Nephron (organoid): Measurements from ENCODE around the gene PRKAR2B.

ENCODE experiments used
- H3K27ac Mint-ChIP-seq, 3 experiments: 2 replicates each; pipeline ENCODE4 v1.8.0; 2020; ENCODE audit warnings: mixed read lengths in 3 of 3, mild to moderate bottlenecking in 2 of 3, moderate library complexity in 1 of 3
- H3K27me3 Mint-ChIP-seq: 2 replicates; pipeline ENCODE4 v1.8.0; 2021; ENCODE audit warnings: low read depth, mild to moderate bottlenecking, moderate library complexity, mixed read lengths
- H3K36me3 Mint-ChIP-seq: 2 replicates; pipeline ENCODE4 v1.8.0; 2020; ENCODE audit warnings: low read depth, mixed read lengths
- H3K4me1 Mint-ChIP-seq: 2 replicates; pipeline ENCODE4 v1.8.0; 2020; ENCODE audit warnings: mixed read lengths
- H3K4me3 Mint-ChIP-seq, 3 experiments: 2 replicates each; pipeline ENCODE4 v1.8.0; 2020; ENCODE audit warnings: mild to moderate bottlenecking in 3 of 3, mixed read lengths in 3 of 3, moderate library complexity in 2 of 3
- H3K9me3 Mint-ChIP-seq: 2 replicates; pipeline ENCODE4 v1.8.0; 2020; ENCODE audit warnings: mixed read lengths
- TF ChIP-seq, protein P1 (sequence below), 3 experiments: fragments of 200-600 bp; sonication (generic); IDR thresholded peaks; one replicate each; pipeline ENCODE4 v1.5.0; 2021; ENCODE audit warnings: antibody characterized with exemption in 3 of 3; ENCODE audit not compliant: unreplicated experiment in 3 of 3

The PRKAR2B gene

DNA sequence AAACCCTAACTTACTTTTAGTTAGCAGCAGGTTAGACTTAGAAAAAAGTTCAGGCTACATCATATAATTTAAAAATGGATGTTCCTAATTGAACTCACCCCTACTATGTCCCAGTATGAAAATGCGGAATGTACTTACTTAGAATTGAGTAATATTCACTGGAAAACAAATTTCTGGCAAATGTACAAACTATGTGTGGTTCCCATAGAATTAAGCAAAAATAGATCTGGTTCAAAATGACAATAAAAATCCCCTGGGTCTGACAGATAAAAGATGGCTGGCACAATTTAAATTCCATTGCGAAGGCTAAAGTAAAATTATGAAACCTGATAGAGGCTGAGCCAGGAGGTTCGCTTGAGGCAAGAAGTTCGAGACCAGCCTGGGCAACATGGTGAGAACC lies 42.4 kb upstream of the PRKAR2B start:
- H3K27ac Mint-ChIP-seq, result no peak overlapping the region
- H3K9me3 Mint-ChIP-seq, result no peaks in the 10 kb centered on the region
- TF ChIP-seq, protein P1, sequence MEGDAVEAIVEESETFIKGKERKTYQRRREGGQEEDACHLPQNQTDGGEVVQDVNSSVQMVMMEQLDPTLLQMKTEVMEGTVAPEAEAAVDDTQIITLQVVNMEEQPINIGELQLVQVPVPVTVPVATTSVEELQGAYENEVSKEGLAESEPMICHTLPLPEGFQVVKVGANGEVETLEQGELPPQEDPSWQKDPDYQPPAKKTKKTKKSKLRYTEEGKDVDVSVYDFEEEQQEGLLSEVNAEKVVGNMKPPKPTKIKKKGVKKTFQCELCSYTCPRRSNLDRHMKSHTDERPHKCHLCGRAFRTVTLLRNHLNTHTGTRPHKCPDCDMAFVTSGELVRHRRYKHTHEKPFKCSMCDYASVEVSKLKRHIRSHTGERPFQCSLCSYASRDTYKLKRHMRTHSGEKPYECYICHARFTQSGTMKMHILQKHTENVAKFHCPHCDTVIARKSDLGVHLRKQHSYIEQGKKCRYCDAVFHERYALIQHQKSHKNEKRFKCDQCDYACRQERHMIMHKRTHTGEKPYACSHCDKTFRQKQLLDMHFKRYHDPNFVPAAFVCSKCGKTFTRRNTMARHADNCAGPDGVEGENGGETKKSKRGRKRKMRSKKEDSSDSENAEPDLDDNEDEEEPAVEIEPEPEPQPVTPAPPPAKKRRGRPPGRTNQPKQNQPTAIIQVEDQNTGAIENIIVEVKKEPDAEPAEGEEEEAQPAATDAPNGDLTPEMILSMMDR (IDR thresholded peaks at IDR 0.05; ENCODE audit: unreplicated experiment in 3 of 3), result no peak
- H3K4me1 Mint-ChIP-seq, result peaks cover 4% of the 10 kb centered on the region
- no peaks in the 10 kb centered on the region for H3K36me3 Mint-ChIP-seq
- H3K4me3 Mint-ChIP-seq, result no peak overlapping the region
- H3K27me3 Mint-ChIP-seq, result no peaks in the 10 kb centered on the region

DNA sequence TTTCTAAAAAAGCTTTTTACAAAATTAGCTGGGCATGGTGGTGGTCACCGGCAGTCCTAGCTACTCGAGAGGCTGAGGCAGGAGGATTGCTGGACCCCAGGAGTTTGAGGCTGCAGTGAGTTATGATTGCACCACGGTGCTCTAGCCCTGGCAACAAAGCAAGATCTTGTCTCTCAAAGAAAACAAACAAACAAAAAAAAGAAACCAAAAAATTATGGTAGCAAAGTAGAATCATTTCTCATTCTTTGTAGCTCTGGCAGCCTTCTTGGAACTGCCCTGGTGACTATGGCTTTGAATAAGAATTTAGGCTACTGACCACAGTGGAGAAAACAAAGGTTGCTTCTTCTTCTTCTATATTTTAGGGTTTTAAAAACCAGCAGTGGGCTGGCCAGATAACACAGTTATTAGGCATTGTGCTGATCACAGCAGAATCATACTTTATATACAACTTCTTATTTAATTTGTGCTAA lies 41.9 kb upstream of the PRKAR2B start:
- Mint-ChIP-seq H3K27me3 (no peaks in the 10 kb centered on the region), H3K27ac (no peak overlapping the region), H3K4me3 (no peak overlapping the region), H3K9me3 (no peaks in the 10 kb centered on the region), H3K36me3 (no peaks in the 10 kb centered on the region), H3K4me1 (peaks cover 4% of the 10 kb centered on the region)
- TF ChIP-seq, protein P1 (IDR thresholded peaks at IDR 0.05; ENCODE audit: unreplicated experiment in 3 of 3), result no peak

DNA sequence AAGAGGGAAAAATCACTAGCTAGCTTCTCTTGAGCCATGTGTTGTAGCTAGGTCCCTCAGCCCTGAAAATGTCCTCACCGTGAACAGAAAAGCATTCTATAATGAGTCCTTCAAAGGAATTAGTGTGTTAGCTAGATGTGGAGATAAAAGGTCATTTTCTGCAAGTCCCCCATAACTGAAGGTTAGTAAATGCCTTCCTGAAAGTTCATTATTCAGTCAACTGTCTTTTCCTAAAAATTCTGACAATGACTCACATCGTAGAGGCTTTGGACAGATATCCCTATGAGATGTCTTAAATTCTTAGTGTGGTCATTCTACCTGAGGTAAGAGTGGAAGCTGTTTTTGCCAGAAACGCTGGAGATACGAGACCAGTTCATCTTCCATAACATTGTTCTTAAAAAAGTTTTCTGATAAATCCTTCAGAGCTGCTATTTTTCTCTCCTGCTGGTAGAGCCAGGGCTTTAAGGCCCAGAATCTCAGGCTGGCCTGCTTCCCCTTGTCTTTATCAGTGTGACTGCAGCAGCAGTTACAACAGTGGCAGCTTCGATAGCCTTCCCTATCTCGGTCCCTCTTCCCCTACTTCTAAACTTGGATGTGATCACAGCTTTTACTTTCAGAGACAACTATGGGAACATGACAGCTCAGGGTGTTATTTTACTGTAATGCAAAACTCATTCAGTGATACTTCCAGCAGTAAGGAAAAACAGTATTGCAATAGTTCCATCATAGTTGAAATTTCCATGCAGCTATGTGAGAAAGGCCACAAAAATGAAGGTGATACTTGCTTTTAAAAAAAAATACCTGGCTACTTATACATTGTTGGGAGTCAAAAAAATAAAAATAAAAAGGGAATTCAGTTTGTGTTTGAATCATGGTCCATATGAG lies 37.3 kb upstream of the PRKAR2B start:
- peak overlapping the region; percentile 19 to 78 (median 68) for H3K27ac Mint-ChIP-seq
- H3K9me3 Mint-ChIP-seq, result no peaks in the 10 kb centered on the region
- no peaks in the 10 kb centered on the region for H3K27me3 Mint-ChIP-seq
- no peaks in the 10 kb centered on the region for H3K36me3 Mint-ChIP-seq
- TF ChIP-seq, protein P1 (IDR thresholded peaks at IDR 0.05; ENCODE audit: unreplicated experiment in 3 of 3), result no peak
- peaks cover 7% of the 10 kb centered on the region for H3K4me1 Mint-ChIP-seq
- no peak overlapping the region for H3K4me3 Mint-ChIP-seq

DNA sequence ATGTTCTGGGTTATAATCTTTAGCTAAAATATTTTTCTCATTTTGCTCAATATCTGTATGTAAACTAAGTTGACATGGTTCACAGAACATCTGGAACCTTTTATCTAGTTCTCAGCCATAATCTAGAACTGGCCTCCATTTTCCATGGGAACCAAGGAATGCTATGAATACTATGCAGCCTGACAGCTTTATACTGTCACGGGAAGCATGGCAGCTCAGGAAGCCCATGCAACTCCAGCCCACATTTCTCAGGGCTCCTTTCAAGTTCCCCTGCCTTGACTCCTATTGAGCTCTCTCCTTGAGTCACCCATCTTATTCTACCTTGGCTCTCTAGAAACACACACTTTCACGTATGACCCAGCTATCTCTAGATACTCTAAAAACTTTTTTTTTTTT lies 36.6 kb upstream of the PRKAR2B start:
- H3K36me3 Mint-ChIP-seq, result no peaks in the 10 kb centered on the region
- peak overlapping the region in 1 of 3 experiments; percentile 19 for H3K27ac Mint-ChIP-seq
- H3K4me1 Mint-ChIP-seq, result peaks cover 7% of the 10 kb centered on the region
- no peak overlapping the region for H3K4me3 Mint-ChIP-seq
- H3K9me3 Mint-ChIP-seq, result no peaks in the 10 kb centered on the region
- TF ChIP-seq, protein P1 (IDR thresholded peaks at IDR 0.05; ENCODE audit: unreplicated experiment in 3 of 3), result no peak
- no peaks in the 10 kb centered on the region for H3K27me3 Mint-ChIP-seq

DNA sequence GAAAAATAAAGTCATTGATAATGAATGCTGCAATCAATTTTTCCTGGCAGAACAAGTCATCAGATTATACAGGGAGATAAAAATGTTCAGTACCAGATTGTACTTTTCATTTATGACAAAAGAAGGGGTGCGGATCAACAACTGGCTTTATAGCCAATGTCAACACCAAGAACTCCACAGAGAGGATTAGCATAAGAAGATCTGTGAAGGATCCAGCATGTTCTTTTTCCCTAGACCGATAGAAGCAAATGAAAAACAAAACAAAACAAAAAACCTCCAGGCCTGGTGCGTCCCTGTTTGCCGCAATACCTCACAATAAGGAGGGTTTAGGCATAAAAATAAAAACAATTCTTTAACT lies 34.7 kb upstream of the PRKAR2B start:
- H3K36me3 Mint-ChIP-seq, result no peaks in the 10 kb centered on the region
- H3K4me1 Mint-ChIP-seq, result peaks cover 15% of the 10 kb centered on the region
- no peaks in the 10 kb centered on the region for H3K27me3 Mint-ChIP-seq
- H3K9me3 Mint-ChIP-seq, result no peaks in the 10 kb centered on the region
- no peak overlapping the region for H3K4me3 Mint-ChIP-seq
- TF ChIP-seq, protein P1 (IDR thresholded peaks at IDR 0.05; ENCODE audit: unreplicated experiment in 3 of 3), result no peak
- peak overlapping the region; percentile 52 to 77 (median 65) for H3K27ac Mint-ChIP-seq

DNA sequence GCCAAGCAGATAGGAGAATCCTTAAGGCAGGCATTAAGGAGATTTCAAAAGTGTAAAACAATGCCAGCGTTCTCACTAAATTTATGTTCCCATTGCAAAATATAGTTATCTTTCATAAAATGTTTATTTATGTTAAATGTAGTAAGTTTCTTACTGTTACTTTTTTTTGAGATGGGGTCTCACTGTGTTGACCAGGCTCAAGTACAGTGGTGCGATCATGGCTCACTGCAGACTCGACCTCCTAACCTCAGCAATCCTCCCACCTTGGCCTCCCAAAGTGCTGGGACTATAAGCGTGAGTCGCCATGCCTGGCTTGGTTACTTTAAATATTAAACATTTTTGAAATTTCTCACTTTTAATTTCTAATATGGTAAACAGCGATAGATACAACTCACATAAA lies 31.8 kb upstream of the PRKAR2B start:
- Mint-ChIP-seq H3K9me3 (no peaks in the 10 kb centered on the region), H3K27me3 (no peaks in the 10 kb centered on the region), H3K36me3 (no peaks in the 10 kb centered on the region), H3K4me1 (peaks cover 29% of the 10 kb centered on the region), H3K4me3 (no peak overlapping the region), H3K27ac (no peak overlapping the region)
- TF ChIP-seq, protein P1 (IDR thresholded peaks at IDR 0.05; ENCODE audit: unreplicated experiment in 3 of 3), result no peak
